Stimulated activated CD4-positive, alpha-beta T cell treated with anti-CD3 and anti-CD28 coated beads, Interleukin-4, amount 100 ng/mL, for 48 hours (primary cell): ENCODE data around the gene PTCH1.

Experiments used
- DNase-seq, 2 donors: peaks; one replicate each; pipeline ENCODE4 v3.0.0-alpha.2; 2020; ENCODE audit warnings: low read depth in 2 of 2

Gene PTCH1

GRCh38 chr9:95498641-95499040 is 18.1 kb downstream of the PTCH1 start:
- DNase-seq, result no peak

DNA sequence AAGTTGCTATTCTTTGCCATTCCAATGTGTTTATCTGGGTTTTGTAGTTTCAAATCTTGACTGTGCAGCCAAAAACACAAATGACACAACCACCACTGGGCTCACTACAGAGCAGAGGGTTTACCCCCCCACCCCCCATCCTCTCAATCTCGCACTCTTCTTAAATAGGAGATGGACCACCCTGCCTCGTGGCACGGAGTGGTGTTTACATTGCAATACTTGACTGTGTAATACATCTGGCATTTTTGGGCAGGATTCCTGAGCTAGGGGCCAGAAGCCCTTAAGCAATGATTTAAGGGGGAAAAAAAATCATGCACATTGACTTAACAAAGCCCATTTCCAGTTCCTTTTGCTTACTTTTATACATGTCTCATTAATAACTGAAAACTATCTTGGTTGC is 19.0 kb downstream of the PTCH1 start:
- DNase-seq, result no peak

DNA sequence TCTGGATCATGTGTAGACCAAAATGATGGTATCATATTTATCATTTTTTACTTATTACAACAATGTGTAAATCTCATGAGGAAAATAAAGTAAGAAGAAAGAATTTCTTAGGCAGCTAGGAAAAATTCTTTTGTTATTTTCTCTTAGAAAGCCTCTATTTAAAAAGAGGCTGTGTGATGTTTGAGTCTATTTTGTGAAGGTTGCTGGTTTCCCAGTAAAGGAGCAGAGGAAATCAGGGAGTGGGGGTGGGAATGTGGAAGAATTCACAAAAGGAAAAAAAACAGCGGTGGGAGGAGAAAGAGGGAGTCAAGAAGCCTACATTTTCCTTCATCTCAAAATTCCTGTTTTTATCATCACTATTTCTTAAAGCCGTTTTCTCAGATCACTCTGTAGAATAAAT is 20.1 kb downstream of the PTCH1 start:
- DNase-seq, result no peak

DNA sequence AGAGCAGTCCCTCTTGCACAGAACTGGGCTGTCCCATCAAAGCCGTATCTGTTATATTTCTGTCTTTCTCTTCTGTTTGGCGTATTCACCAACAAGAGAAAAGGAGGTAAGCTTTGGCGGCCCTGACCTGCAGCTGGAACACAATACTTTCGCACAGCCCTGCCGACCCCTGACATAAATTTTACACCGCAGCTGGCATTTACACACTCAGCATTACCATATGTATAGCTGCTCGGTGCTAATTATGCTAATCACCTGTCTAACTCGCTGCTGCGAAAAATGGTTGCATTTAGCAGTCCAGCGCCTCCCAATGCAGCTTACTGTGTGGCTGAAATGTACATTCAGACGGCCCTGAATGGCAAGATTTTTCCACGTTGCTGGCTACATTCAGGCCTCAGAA is 20.8 kb downstream of the PTCH1 start:
- no peak for DNase-seq

- DNase-seq, result no peak
Observed at GRCh38 chr9:95495529-95495928, 21.2 kb downstream of the PTCH1 start.

- DNase-seq, result peak; percentile 73 to 77
Observed at GRCh38 chr9:95494416-95495371, 22.1 kb downstream of the PTCH1 start.

DNA sequence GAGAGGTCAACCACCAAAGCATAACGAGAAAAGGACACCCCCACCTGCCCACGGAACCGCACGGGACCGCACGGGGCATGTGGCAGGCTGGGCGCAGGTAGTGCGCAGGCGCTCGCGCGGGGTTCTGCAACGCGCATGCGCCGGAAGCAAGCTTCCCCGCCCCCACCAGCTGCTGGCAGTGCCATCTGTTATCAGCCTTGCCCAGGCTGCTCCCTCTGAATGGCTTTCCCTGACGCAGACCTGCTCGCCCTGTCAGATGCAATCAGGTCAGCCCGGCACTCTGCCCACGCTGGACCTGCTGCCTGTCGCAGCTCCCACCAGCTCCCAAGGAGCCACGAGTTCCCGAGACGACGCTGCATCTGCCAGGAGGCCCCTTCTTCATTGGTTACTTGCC is 22.8 kb downstream of the PTCH1 start:
- no peak for DNase-seq

- no peak for DNase-seq
Observed at GRCh38 chr9:95493402-95493801, 23.4 kb downstream of the PTCH1 start.

GRCh38 chr9:95491543-95492320 is 25.0 kb downstream of the PTCH1 start:
- no peak for DNase-seq

- no peak for DNase-seq
Observed at GRCh38 chr9:95488954-95489353, 27.8 kb downstream of the PTCH1 start.

GRCh38 chr9:95486318-95486717 is 30.5 kb downstream of the PTCH1 start:
- DNase-seq, result no peak

GRCh38 chr9:95484225-95484624 is 32.5 kb downstream of the PTCH1 start:
- DNase-seq, result no peak

GRCh38 chr9:95483431-95483830 is 33.3 kb downstream of the PTCH1 start:
- no peak for DNase-seq

- no peak for DNase-seq
Observed at GRCh38 chr9:95482621-95483020, 34.1 kb downstream of the PTCH1 start.

DNA sequence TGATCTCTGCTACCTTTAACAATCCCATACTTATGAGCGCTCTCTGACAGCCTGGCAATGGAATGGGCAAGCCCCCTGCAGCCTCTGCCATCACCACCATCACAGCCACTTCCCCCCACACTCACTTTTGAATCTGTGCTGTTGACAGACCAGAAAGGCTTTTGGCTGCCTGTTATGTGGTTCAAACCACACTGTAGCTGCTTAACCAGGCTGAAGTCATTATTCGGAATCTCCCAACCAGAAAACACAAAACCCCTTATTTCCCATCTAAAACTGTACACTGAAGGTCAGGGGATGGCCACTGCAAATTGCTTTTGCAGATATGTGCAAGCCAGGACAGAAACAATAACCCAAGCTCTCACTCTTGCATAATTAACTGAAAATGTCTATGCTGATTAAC is 35.8 kb downstream of the PTCH1 start:
- DNase-seq, result no peak

GRCh38 chr9:95480346-95480745 is 36.4 kb downstream of the PTCH1 start:
- DNase-seq, result no peak

DNA sequence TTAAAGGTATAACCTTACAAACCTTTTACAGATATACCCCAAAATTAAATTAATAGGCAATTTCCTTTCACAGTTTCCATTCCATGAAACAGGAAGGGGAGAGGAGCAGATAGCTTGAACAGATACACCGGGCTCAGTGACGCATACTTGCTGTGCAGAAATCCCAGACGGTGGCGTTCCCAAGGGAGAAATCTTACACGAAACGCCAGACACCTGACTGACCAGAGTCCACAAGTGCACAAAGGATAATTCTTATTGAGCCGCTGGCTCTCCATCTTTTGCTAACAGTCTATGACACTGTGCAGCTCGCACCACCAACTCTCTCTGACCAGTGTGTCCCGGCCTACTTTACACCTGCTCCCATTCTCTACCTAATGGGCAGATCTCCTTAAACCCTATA is 37.4 kb downstream of the PTCH1 start:
- DNase-seq, result no peak

DNA sequence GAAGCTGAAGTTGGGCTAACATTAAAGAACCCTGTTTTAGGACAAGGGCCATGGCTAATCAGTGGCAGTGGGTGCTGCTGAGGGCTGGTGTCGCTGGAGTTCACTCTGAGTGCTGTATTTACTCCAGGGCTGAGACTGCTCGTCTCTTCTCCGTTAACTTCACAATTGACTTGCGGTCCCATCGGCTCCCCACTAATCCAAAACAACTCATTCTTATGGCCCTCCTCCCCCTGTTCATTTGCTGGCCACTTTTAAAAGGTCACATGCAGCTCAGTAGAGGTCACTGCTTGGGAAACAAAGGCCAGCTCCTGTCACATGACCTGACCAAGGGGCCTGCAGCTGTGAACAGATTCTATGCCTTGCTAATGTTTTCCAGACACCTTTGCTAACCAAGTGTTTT is 38.4 kb downstream of the PTCH1 start:
- no peak for DNase-seq

DNA sequence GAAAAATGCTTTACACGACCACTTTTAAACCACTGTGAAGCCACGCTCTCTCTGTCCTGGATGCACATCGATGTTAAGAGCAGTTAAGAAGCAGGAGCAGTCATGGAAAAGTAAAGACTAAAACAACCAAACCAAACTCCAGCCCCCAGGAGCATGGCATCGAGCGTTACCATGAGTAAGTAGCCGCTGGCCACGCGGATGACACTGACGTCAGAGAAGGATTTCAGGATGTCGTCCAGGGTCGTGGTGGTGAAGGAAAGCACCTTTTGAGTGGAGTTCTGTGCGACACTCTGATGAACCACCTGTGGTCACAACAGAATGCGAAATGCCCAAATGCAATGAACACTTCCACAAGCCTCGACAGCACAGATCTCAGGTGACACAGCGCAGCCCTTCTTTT is 38.9 kb downstream of the PTCH1 start:
- no peak for DNase-seq

DNA sequence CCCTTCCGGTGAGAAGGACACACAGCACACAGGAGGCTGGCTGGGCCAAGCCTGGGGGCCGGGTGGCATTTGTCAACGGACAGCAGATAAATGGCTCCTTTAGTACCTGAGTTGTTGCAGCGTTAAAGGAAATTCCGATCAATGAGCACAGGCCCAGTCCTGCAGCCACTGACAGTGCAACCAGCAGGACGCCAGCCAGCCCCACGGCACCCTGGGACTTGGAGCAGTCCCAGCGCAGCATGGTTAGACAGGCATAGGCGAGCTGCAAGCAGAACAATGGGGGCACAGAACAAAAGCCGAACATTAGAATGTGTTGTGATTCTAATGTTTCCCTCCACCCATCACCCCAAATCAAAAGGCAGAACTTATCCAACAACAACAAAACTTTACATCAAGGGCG is 39.3 kb downstream of the PTCH1 start:
- DNase-seq, result no peak

- no peak for DNase-seq
Observed at GRCh38 chr9:95468791-95469190, 48.0 kb downstream of the PTCH1 start.

- no peak for DNase-seq
Observed at GRCh38 chr9:95465115-95465514, 51.7 kb downstream of the PTCH1 start.
